HUDEP-2 (cell line): Measurements from ENCODE around the gene ZNF385B.

Experiments used
- DNase-seq, 76 experiments: peaks; one replicate each; lab custom pipeline; 2025; ENCODE audit not compliant: unreplicated experiment in 76 of 76; lab: John Stamatoyannopoulos, UW

Gene ZNF385B

GRCh38 chr2:179691235-179691634 is 170.2 kb downstream of the ZNF385B start:
- DNase-seq = no peak

GRCh38 chr2:179686718-179687342 is 174.6 kb downstream of the ZNF385B start:
- DNase-seq = no peak

DNA sequence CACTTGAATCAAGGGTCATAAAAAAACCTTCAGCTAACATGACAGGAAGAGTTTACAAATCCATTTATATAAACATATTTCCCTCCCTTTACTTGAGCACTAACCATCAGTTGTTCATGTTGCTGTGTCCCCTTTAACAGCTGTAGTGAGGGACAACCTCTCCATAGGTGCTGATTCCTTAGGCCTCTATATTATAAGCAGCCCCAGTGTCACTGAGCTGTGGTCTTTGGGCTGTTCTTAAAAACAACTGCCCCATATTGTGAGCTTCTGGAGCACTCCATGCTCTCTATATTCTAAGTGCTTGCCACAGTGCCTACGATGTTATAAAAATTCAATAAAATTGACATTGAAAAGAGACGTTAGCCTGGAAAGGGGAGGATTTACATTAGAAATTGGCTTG is 175.3 kb downstream of the ZNF385B start:
- DNase-seq = no peak

DNA sequence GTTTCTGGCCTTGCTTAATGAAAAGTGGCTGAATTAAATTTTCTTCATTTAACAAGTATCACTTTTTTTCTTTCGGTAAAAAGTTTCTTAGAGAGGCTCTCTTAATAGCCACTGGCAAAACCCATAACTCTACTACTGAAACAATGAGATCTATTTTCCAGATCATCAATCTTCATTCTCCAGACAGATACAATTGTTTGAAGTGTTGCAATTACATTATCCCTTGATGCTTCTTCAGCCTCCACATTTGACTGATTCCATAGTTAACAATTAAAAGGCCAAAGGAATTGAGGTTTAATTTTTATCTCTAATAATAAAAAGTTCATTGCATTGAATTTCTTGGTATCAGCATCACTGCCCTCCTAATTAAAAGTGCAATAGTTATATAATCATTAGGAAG is 176.3 kb downstream of the ZNF385B start:
- DNase-seq = no peak

GRCh38 chr2:179682756-179683155 is 178.7 kb downstream of the ZNF385B start:
- DNase-seq = no peak

GRCh38 chr2:179677746-179678505 is 183.5 kb downstream of the ZNF385B start:
- DNase-seq = no peak

- DNase-seq = no peak
Measured at GRCh38 chr2:179677077-179677688, 184.2 kb downstream of the ZNF385B start.

GRCh38 chr2:179675435-179675834 is 186.0 kb downstream of the ZNF385B start:
- DNase-seq = no peak

DNA sequence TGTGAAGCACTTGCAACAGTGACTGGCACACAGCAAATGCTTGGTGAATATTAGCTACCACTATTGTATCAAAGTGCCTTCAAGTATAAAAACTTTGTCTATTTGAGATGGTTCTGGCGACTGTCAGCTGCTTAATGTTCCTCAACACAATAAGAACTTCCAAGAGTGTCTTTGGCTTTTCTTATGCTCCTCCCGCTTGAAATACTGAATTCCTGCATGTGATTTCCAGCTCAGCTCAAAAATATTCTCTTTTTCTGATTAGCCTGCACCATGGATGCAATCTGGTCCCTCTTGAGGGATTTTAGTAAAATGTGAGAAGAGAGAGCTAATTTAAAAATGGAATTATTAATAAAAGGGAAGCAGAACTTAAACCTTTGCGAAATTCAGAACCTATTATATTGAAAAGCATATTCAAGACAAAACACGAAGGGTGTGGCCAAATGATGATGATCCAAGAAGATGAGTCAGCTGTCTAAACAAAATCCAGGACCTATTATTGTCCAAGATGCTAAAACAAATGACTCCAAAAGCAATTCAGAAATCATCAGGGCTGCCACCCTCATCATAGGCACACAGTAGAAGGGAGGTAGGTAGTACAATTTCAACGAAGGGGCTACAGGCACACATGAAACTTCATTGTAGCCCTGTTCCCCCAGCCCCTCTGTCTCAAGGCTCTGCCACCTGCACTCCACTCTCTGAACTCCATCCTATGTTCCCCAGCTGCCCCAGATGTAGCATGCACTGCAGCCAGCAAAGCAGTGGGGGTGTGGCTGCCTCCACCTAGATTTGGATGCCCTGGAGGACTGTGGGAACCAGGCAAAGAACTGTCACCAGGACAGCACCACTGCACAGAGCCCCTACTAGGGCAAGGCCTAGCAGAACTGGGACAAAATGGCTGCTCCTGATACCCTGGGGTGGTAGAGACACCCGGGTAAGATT is 190.1 kb downstream of the ZNF385B start:
- no peak for DNase-seq

- DNase-seq = no peak
Measured at GRCh38 chr2:179669196-179669595, 192.2 kb downstream of the ZNF385B start.

- DNase-seq = no peak
Measured at GRCh38 chr2:179664972-179665812, 196.2 kb downstream of the ZNF385B start.

DNA sequence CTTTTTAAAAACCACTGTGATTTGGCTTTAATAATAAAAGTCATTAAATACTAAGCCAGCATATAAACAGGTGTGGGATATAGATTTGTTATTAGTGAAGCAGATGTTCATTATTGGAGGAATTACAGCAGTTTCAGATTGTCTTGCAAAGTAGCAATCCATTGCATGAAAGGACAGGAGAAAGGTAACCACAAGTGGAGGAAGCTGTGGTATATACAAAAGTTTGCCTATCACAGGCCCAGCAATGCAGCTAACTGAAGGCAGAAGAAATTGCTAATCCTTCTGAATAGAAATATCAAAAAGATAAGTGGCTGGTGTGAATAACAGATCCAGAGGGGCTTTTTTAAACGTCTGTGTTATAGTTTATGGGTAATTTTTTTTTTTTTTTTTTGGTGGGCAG is 199.4 kb downstream of the ZNF385B start:
- DNase-seq = no peak

DNA sequence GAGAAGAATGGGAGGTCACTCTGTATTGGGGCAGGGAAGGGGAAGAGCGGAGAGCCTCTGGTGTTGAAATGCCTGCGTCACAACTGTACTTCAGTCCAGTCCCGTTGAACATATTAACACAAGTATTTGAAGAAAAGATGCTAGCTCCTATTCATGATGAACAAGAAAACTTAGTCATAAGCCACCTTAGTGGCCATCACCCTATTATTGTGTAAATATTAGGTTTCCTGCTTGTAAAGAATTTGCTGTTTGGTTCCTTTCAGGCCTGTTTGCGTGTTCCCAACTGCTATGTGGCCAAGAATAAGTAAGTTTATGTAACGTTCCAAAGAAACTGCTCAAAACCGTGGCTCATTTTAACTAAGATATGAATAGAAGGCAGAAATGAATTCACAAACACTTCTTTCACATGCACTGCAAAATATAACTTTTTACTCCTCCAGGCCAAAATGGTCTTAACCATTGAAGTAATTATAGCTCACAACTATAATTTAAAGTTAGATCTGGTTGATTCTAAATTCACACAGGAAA is 204.3 kb downstream of the ZNF385B start:
- no peak for DNase-seq

- DNase-seq = no peak
Measured at GRCh38 chr2:179655627-179656026, 205.8 kb downstream of the ZNF385B start.

DNA sequence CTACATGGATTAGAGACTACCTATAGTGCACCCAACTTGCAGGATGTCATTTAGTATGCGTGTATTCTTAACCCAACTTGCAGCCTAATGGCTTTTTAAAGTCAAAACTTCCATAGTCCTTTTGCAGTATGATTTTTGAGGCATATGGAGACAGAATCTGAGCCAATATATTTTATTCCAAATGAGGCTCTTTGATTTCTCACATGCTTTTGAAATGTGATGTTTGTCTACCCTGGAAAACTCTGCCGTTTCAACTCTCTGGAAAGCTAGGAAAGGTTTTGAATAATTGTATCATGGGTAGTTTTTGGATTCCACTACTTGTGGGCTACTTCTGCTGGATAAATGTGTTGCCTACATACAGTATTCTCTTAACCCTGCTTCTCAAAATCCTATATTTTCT is 206.6 kb downstream of the ZNF385B start:
- no peak for DNase-seq

GRCh38 chr2:179652296-179652695 is 209.1 kb downstream of the ZNF385B start:
- no peak for DNase-seq

- DNase-seq = no peak
Measured at GRCh38 chr2:179650420-179650819, 211.0 kb downstream of the ZNF385B start.

GRCh38 chr2:179646862-179647587 is 214.4 kb downstream of the ZNF385B start:
- DNase-seq = no peak

DNA sequence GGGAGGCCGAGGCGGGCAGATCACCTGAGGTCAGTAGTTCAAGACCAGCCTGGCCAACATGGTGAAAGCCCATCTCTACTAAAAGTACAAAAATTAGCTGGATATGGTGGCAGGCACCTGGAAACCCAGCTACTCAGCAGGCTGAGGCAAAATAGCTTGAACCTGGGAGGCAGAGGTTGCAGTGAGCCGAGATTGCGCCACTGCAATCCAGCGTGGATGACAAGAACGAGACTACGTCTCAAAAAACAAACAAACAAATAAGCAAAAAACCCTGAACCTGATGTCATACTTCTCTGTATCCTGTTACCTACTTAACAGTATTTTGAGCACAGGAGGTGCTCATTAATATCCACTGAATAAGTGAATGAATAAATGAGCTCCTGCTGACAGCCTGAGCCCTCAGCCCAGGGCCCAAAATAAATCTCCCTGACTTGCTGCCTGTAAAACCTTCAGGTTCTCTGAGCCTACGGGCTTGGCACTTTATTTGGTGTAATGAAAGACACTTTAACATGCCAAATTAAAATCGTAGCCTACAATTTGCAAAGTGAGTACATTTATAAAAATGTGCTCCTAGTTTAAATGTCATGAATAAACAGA is 215.1 kb downstream of the ZNF385B start:
- DNase-seq = no peak
